GM20000 (cell line): ENCODE results near the gene PSMA6.

Experiments
- DNase-seq: peaks from one replicate; pipeline ENCODE4 v3.0.0; 2012; ENCODE audit warnings: low spot score
- CTCF ChIP-seq: IDR thresholded peaks from 2 replicates; pipeline ENCODE4 v1.5.1; 2012; ENCODE audit warnings: mild to moderate bottlenecking, control low read depth; ENCODE audit errors: extremely low read depth, missing control alignments

The PSMA6 gene

GRCh38 chr14:35366056-35366451, 73.9 kb downstream of the PSMA6 start:
- no peak for DNase-seq
- TF ChIP-seq CTCF = no peak

GRCh38 chr14:35366521-35366976, 74.4 kb downstream of the PSMA6 start:
- no peak for TF ChIP-seq CTCF
- no peak for DNase-seq

GRCh38 chr14:35367056-35367372, 74.8 kb downstream of the PSMA6 start:
- no peak for TF ChIP-seq CTCF
- no peak for DNase-seq
